Stimulated activated naive CD8-positive, alpha-beta T cell treated with anti-CD3 and anti-CD28 coated beads, Interleukin-15, Interleukin-2, amounts not matched to agents 100 ng/mL and 50 ng/mL, for 24 hours (primary cell): Measurements from ENCODE around the gene APLP1.

Experiments
- H3K27ac Mint-ChIP-seq: one replicate; pipeline ENCODE4 v1.8.0; 2021; ENCODE audit warnings: mild to moderate bottlenecking, mixed read lengths
- H3K27me3 Mint-ChIP-seq: one replicate; pipeline ENCODE4 v1.8.0; 2021; ENCODE audit warnings: mixed read lengths
- H3K36me3 Mint-ChIP-seq: one replicate; pipeline ENCODE4 v1.8.0; 2021; ENCODE audit warnings: low read depth, mixed read lengths
- H3K4me1 Mint-ChIP-seq: one replicate; pipeline ENCODE4 v1.8.0; 2021; ENCODE audit warnings: low read depth, mixed read lengths
- H3K4me3 Mint-ChIP-seq: one replicate; pipeline ENCODE4 v1.8.0; 2021; ENCODE audit warnings: mild to moderate bottlenecking, mixed read lengths
- H3K9me3 Mint-ChIP-seq: one replicate; pipeline ENCODE4 v1.8.0; 2021; ENCODE audit warnings: mixed read lengths

Gene APLP1

GRCh38 chr19:35919306-35919705 lies 50.9 kb downstream of the APLP1 start:
- H3K4me1 Mint-ChIP-seq, result peaks cover 4% of the 10 kb centered on the region
- H3K36me3 Mint-ChIP-seq, result no peaks in the 10 kb centered on the region
- no peaks in the 10 kb centered on the region for H3K27me3 Mint-ChIP-seq
- H3K27ac Mint-ChIP-seq, result no peak overlapping the region
- no peak overlapping the region for H3K4me3 Mint-ChIP-seq
- H3K9me3 Mint-ChIP-seq, result no peaks in the 10 kb centered on the region

- peaks cover 6% of the 10 kb centered on the region for H3K9me3 Mint-ChIP-seq
- no peak overlapping the region for H3K27ac Mint-ChIP-seq
- no peaks in the 10 kb centered on the region for H3K36me3 Mint-ChIP-seq
- no peak overlapping the region for H3K4me3 Mint-ChIP-seq
- H3K4me1 Mint-ChIP-seq, result no peaks in the 10 kb centered on the region
- H3K27me3 Mint-ChIP-seq, result no peaks in the 10 kb centered on the region
These were observed 52.6 kb downstream of the APLP1 start for GRCh38 chr19:35921012-35921411.

GRCh38 chr19:35925501-35925900 lies 57.1 kb downstream of the APLP1 start:
- peaks cover 8% of the 10 kb centered on the region for H3K9me3 Mint-ChIP-seq
- H3K27me3 Mint-ChIP-seq, result no peaks in the 10 kb centered on the region
- peaks cover 20% of the 10 kb centered on the region for H3K4me1 Mint-ChIP-seq
- no peak overlapping the region for H3K27ac Mint-ChIP-seq
- no peak overlapping the region for H3K4me3 Mint-ChIP-seq
- H3K36me3 Mint-ChIP-seq, result no peaks in the 10 kb centered on the region

- Mint-ChIP-seq H3K36me3 (no peaks in the 10 kb centered on the region), H3K9me3 (peaks cover 8% of the 10 kb centered on the region), H3K27ac (peak overlapping the region; percentile 22), H3K27me3 (no peaks in the 10 kb centered on the region), H3K4me1 (peaks cover 36% of the 10 kb centered on the region), H3K4me3 (no peak overlapping the region)
These were observed 60.1 kb downstream of the APLP1 start for GRCh38 chr19:35928507-35928906.
